HepG2 (cell line): ENCODE measurements around the gene CRADD. TPM values are rescaled to one million over a fixed set of nuclear protein-coding genes. Genes with fewer than 3 reads are reported as not detected.
A peak's percentile ranks its signal among the peaks of the same experiment; 100 is the strongest.

ENCODE experiments used
- E2F5 ChIP-seq: sonication (generic); formaldehyde crosslinking; conservative IDR thresholded peaks from 2 replicates; pipeline ENCODE4 v1.4.0; 2020; ENCODE audit warnings: missing genetic modification reagents
- FUBP1 ChIP-seq: sonication (generic); formaldehyde crosslinking; IDR thresholded peaks from 2 replicates; pipeline ENCODE4 v1.5.1; 2020; ENCODE audit warnings: missing genetic modification reagents, mild to moderate bottlenecking, borderline replicate concordance
- HNF4G ChIP-seq, 2 experiments: sonication (generic) in 1 of 2; formaldehyde crosslinking in 1 of 2; IDR thresholded peaks; 2 replicates each; pipeline versions ENCODE4 v1.4.0 to v1.6.1; 2011 to 2020; ENCODE audit warnings: borderline replicate concordance in 2 of 2, low read depth in 2 of 2, mild to moderate bottlenecking in 2 of 2, low read length in 1 of 2, missing genetic modification reagents in 1 of 2, moderate library complexity in 1 of 2
- KLF9 ChIP-seq: IDR thresholded peaks from 2 replicates; pipeline ENCODE4 v1.6.1; 2016; ENCODE audit warnings: low read depth
- MIXL1 ChIP-seq: IDR thresholded peaks from 2 replicates; pipeline ENCODE4 v1.6.1; 2016
- MLLT10 ChIP-seq: sonication (generic); formaldehyde crosslinking; IDR thresholded peaks from 2 replicates; pipeline ENCODE4 v1.4.0; 2020; ENCODE audit warnings: missing genetic modification reagents
- PCBP1 ChIP-seq: fragments of 200-400 bp; formaldehyde crosslinking; IDR thresholded peaks from 2 replicates; pipeline ENCODE4 v1.6.1; 2017; ENCODE audit warnings: mild to moderate bottlenecking, low read depth, low read length, borderline replicate concordance
- SALL1 ChIP-seq: sonication (generic); formaldehyde crosslinking; IDR thresholded peaks from 2 replicates; pipeline ENCODE4 v1.8.0; 2022; ENCODE audit warnings: mild to moderate bottlenecking, missing genetic modification reagents
- ZBTB14 ChIP-seq: sonication (generic); formaldehyde crosslinking; IDR thresholded peaks from 2 replicates; pipeline ENCODE4 v1.4.0; 2020; ENCODE audit warnings: missing genetic modification reagents
- ZMAT5 ChIP-seq: sonication (generic); formaldehyde crosslinking; IDR thresholded peaks from 2 replicates; pipeline ENCODE4 v1.5.0; 2020; ENCODE audit warnings: mild to moderate bottlenecking, low read depth, missing genetic modification reagents, borderline replicate concordance
- ZMYM4 ChIP-seq: sonication (generic); formaldehyde crosslinking; IDR thresholded peaks from 2 replicates; pipeline ENCODE4 v1.8.1; 2023; ENCODE audit warnings: mild to moderate bottlenecking, missing genetic modification reagents
- ZNF142 ChIP-seq: sonication (generic); formaldehyde crosslinking; IDR thresholded peaks from 2 replicates; pipeline ENCODE4 v1.4.0; 2020; ENCODE audit warnings: missing genetic modification reagents
- ZNF260 ChIP-seq: sonication (generic); formaldehyde crosslinking; IDR thresholded peaks from 2 replicates; pipeline ENCODE4 v1.4.0; 2020; ENCODE audit warnings: missing genetic modification reagents, low read depth, mild to moderate bottlenecking, borderline replicate concordance
- ZNF496 ChIP-seq: sonication (generic); formaldehyde crosslinking; IDR thresholded peaks from 2 replicates; pipeline ENCODE4 v1.8.1; 2023; ENCODE audit warnings: mild to moderate bottlenecking, moderate library complexity, missing genetic modification reagents; ENCODE audit not compliant: insufficient replicate concordance
- ZNF557 ChIP-seq: sonication (generic); formaldehyde crosslinking; IDR thresholded peaks from 2 replicates; pipeline ENCODE4 v1.4.0; 2020; ENCODE audit warnings: missing genetic modification reagents
- ZNF652 ChIP-seq: IDR thresholded peaks from 2 replicates; pipeline ENCODE4 v1.6.1; 2016; ENCODE audit warnings: low read depth, borderline replicate concordance
- ZNF790 ChIP-seq: sonication (generic); formaldehyde crosslinking; IDR thresholded peaks from 2 replicates; pipeline ENCODE4 v1.8.0; 2022; ENCODE audit warnings: missing genetic modification reagents, mild to moderate bottlenecking, borderline replicate concordance
- ZNF83 ChIP-seq: sonication (generic); formaldehyde crosslinking; IDR thresholded peaks from 2 replicates; pipeline ENCODE4 v1.4.0; 2020; ENCODE audit warnings: missing genetic modification reagents, mild to moderate bottlenecking, borderline replicate concordance
- polyA plus RNA-seq, 8 experiments: library from polyadenylated mRNA; depleted of rRNA in 3 of 8; stranded (reverse) in 7 of 8; unstranded in 1 of 8; fragments of >200 nt; fragmentation: Illumina TruSeq in 4 of 8; extraction: Trizol in 4 of 8; gene quantifications; 2 replicates each; pipeline versions ENCODE4 v1.2.1 to v1.2.3, GENCODE V29; 2011 to 2016; ENCODE audit warnings: low read depth in 4 of 8, missing spikeins in 1 of 8, mixed read lengths in 1 of 8; ENCODE audit not compliant: insufficient read depth in 1 of 8
- total RNA-seq, 5 experiments: library from RNA; depleted of rRNA; stranded (reverse); fragments of >200 nt; fragmentation: Illumina TruSeq; extraction: Trizol; gene quantifications; 2 replicates each; pipeline ENCODE4 v1.2.3, GENCODE V29; 2016; ENCODE audit warnings: low read depth in 1 of 5

Gene CRADD
- total and polyA plus RNA-seq, 2 of the 13 experiments (the other 11 are each of a cell fraction or from before 2014, with no cell fraction given) = 12.4 to 18.8 TPM

GRCh38 chr12:93663006-93663728, 14.0 kb upstream of the CRADD start (continued):
- no peak for TF ChIP-seq ZNF142
- TF ChIP-seq HNF4G (IDR thresholded peaks at IDR 0.05; ENCODE audit: borderline replicate concordance, low read depth, low read length) = peak; percentile 99
- TF ChIP-seq HNF4G (CRISPR knock-in tag; IDR thresholded peaks at IDR 0.05; ENCODE audit: borderline replicate concordance, low read depth) = peak; percentile 99
- no peak; the same call in 1 of the 2 replicates for TF ChIP-seq ZNF652 (CRISPR knock-in tag)
- TF ChIP-seq ZNF557 (CRISPR knock-in tag) = no peak
- TF ChIP-seq ZMAT5 (CRISPR knock-in tag) = no peak
- TF ChIP-seq ZNF496 (CRISPR knock-in tag) = no peak
- no peak for TF ChIP-seq E2F5
- no peak for TF ChIP-seq KLF9
- no peak for TF ChIP-seq FUBP1 (CRISPR knock-in tag)
- no peak for TF ChIP-seq PCBP1
- no peak for TF ChIP-seq ZNF83 (CRISPR knock-in tag)
- TF ChIP-seq ZNF260 (CRISPR knock-in tag) = no peak
- TF ChIP-seq ZNF790 (CRISPR knock-in tag) = 0 out of 2 replicates have a peak, but pooled peaks have one; percentile 42
- TF ChIP-seq ZBTB14 (CRISPR knock-in tag) = no peak
- peak; percentile 99 for TF ChIP-seq ZMYM4 (CRISPR knock-in tag)
- peak; percentile 74 for TF ChIP-seq MIXL1 (CRISPR knock-in tag)
- TF ChIP-seq MLLT10 (CRISPR knock-in tag) = no peak
- peak; percentile 97 for TF ChIP-seq SALL1 (CRISPR knock-in tag)
